Large intestine (tissue), 3 donors: ENCODE measurements around the gene ATL1. TPM values are rescaled to one million over a fixed set of nuclear protein-coding genes. Genes with fewer than 3 reads are reported as not detected.

Experiments
- DNase-seq, 2 donors: peaks; one replicate each; pipeline versions ENCODE4 v3.0.0 to v3.0.0-alpha.2; 2013
- H3K27ac ChIP-seq: one replicate; pipeline ENCODE4 v1.5.1; 2013; ENCODE audit warnings: low read length
- H3K27me3 ChIP-seq: 2 replicates; pipeline ENCODE4 v1.6.1; 2013; ENCODE audit warnings: low read length; ENCODE audit not compliant: control insufficient read depth, insufficient read depth
- H3K36me3 ChIP-seq: 2 replicates; pipeline ENCODE4 v1.6.1; 2013; ENCODE audit warnings: low read length; ENCODE audit not compliant: control insufficient read depth, insufficient read depth
- H3K4me1 ChIP-seq: one replicate; pipeline ENCODE4 v1.6.1; 2013; ENCODE audit warnings: low read length; ENCODE audit not compliant: control insufficient read depth, insufficient read depth
- H3K4me3 ChIP-seq: one replicate; pipeline ENCODE4 v1.5.1; 2013; ENCODE audit warnings: low read length
- H3K9me3 ChIP-seq: one replicate; pipeline ENCODE4 v1.6.1; 2013; ENCODE audit warnings: mild to moderate bottlenecking, low read depth, low read length, moderate library complexity; ENCODE audit not compliant: control insufficient read depth
- WGBS: methylation state at CpG from one replicate; pipeline ENCODE4 v1.1.5; 2013; ENCODE audit warnings: low lambda C conversion rate; ENCODE audit not compliant: insufficient coverage; 5-methylcytosine and 5-hydroxymethylcytosine counted together
- polyA plus RNA-seq: library from polyadenylated mRNA; unstranded; fragments of 120-200 nt; gene quantifications from one replicate; pipeline ENCODE4 v1.2.1, GENCODE V29; 2013

ATL1 gene
- polyA plus RNA-seq, 1 donor: 13.2 TPM

GRCh38 chr14:50560931-50561285 lies 963 bp downstream of the ATL1 start:
- no CpG with 5 or more reads among the region's 21 CpGs for WGBS
- H3K27me3 ChIP-seq: peaks cover 18% of the 10 kb centered on the region
- peak; percentile 10 to 46 for DNase-seq
- H3K36me3 ChIP-seq: no peaks in the 10 kb centered on the region
- peak overlapping the region; percentile 61 for H3K27ac ChIP-seq
- H3K4me3 ChIP-seq: peak overlapping the region; percentile 73
- no peaks in the 10 kb centered on the region for H3K9me3 ChIP-seq
- peaks cover 6% of the 10 kb centered on the region for H3K4me1 ChIP-seq

GRCh38 chr14:50562841-50563240 lies 2.9 kb downstream of the ATL1 start:
- Histone ChIP-seq H3K36me3 (no peaks in the 10 kb centered on the region), H3K4me3 (no peak overlapping the region), H3K27me3 (peaks cover 18% of the 10 kb centered on the region), H3K9me3 (no peaks in the 10 kb centered on the region), H3K4me1 (peaks cover 6% of the 10 kb centered on the region), H3K27ac (no peak overlapping the region)
- DNase-seq: no peak
- WGBS: no CpG with 5 or more reads among the region's 1 CpG

GRCh38 chr14:50569714-50570274 lies 9.8 kb downstream of the ATL1 start:
- H3K9me3 ChIP-seq: peaks cover 10% of the 10 kb centered on the region
- H3K27me3 ChIP-seq: no peaks in the 10 kb centered on the region
- no peaks in the 10 kb centered on the region for H3K36me3 ChIP-seq
- H3K27ac ChIP-seq: no peak overlapping the region
- H3K4me3 ChIP-seq: no peak overlapping the region
- no peak for DNase-seq
- no peaks in the 10 kb centered on the region for H3K4me1 ChIP-seq

- Histone ChIP-seq H3K27ac (no peak overlapping the region), H3K4me1 (no peaks in the 10 kb centered on the region), H3K27me3 (no peaks in the 10 kb centered on the region), H3K4me3 (no peak overlapping the region), H3K36me3 (no peaks in the 10 kb centered on the region), H3K9me3 (peaks cover 10% of the 10 kb centered on the region)
- 14% methylated on average over 1 of the region's 2 CpGs for WGBS
- DNase-seq: peak; percentile 3 to 31
These were observed 13.9 kb downstream of the ATL1 start for GRCh38 chr14:50573862-50574261.

GRCh38 chr14:50575769-50576168 lies 15.8 kb downstream of the ATL1 start:
- DNase-seq: no peak
- no peak overlapping the region for H3K27ac ChIP-seq
- H3K4me1 ChIP-seq: no peaks in the 10 kb centered on the region
- H3K9me3 ChIP-seq: no peaks in the 10 kb centered on the region
- H3K36me3 ChIP-seq: no peaks in the 10 kb centered on the region
- no peaks in the 10 kb centered on the region for H3K27me3 ChIP-seq
- no peak overlapping the region for H3K4me3 ChIP-seq

- no peak for DNase-seq
- H3K9me3 ChIP-seq: no peaks in the 10 kb centered on the region
- no peaks in the 10 kb centered on the region for H3K36me3 ChIP-seq
- H3K4me1 ChIP-seq: no peaks in the 10 kb centered on the region
- H3K4me3 ChIP-seq: no peak overlapping the region
- H3K27ac ChIP-seq: no peak overlapping the region
- no peaks in the 10 kb centered on the region for H3K27me3 ChIP-seq
These were observed 18.0 kb downstream of the ATL1 start for GRCh38 chr14:50577982-50578381.

- H3K36me3 ChIP-seq: no peaks in the 10 kb centered on the region
- H3K9me3 ChIP-seq: no peaks in the 10 kb centered on the region
- H3K4me1 ChIP-seq: no peaks in the 10 kb centered on the region
- no peak overlapping the region for H3K27ac ChIP-seq
- no peak for DNase-seq
- H3K27me3 ChIP-seq: no peaks in the 10 kb centered on the region
- no peak overlapping the region for H3K4me3 ChIP-seq
These were observed 18.5 kb downstream of the ATL1 start for GRCh38 chr14:50578433-50578832.

- Histone ChIP-seq H3K4me1 (no peaks in the 10 kb centered on the region), H3K36me3 (peaks cover 5% of the 10 kb centered on the region), H3K4me3 (no peak overlapping the region), H3K9me3 (no peaks in the 10 kb centered on the region), H3K27ac (no peak overlapping the region), H3K27me3 (no peaks in the 10 kb centered on the region)
- DNase-seq: no peak
- WGBS: 100% methylated on average over 2 of the region's 2 CpGs
These were observed 30.5 kb downstream of the ATL1 start for GRCh38 chr14:50590464-50590863.

GRCh38 chr14:50594577-50595316 lies 34.8 kb downstream of the ATL1 start:
- Histone ChIP-seq H3K27me3 (no peaks in the 10 kb centered on the region), H3K36me3 (peaks cover 5% of the 10 kb centered on the region), H3K27ac (no peak overlapping the region), H3K4me1 (no peaks in the 10 kb centered on the region), H3K4me3 (no peak overlapping the region), H3K9me3 (no peaks in the 10 kb centered on the region)
- WGBS: 80% methylated on average over 1 of the region's 8 CpGs
- no peak for DNase-seq

- Histone ChIP-seq H3K4me3 (no peak overlapping the region), H3K4me1 (no peaks in the 10 kb centered on the region), H3K36me3 (peaks cover 3% of the 10 kb centered on the region), H3K27me3 (no peaks in the 10 kb centered on the region), H3K27ac (no peak overlapping the region), H3K9me3 (no peaks in the 10 kb centered on the region)
- DNase-seq: no peak
These were observed 38.8 kb downstream of the ATL1 start for GRCh38 chr14:50598765-50599164.

GRCh38 chr14:50599700-50600444 lies 39.9 kb downstream of the ATL1 start:
- H3K4me1 ChIP-seq: no peaks in the 10 kb centered on the region
- WGBS: 30% methylated on average over 2 of the region's 4 CpGs
- peak in 1 of 2 donors; percentile 21 for DNase-seq
- no peak overlapping the region for H3K4me3 ChIP-seq
- no peak overlapping the region for H3K27ac ChIP-seq
- no peaks in the 10 kb centered on the region for H3K9me3 ChIP-seq
- no peaks in the 10 kb centered on the region for H3K36me3 ChIP-seq
- H3K27me3 ChIP-seq: no peaks in the 10 kb centered on the region
